Ovary (tissue), 9 donors: ENCODE data around the gene HMG20A. TPM values are rescaled to one million over a fixed set of nuclear protein-coding genes. Genes with fewer than 3 reads are reported as not detected.
"Not testable (repeated sequence)": the region's sequence is repeated elsewhere in the genome, so short reads cannot be mapped to it uniquely, and the experiment has no call there.

Experiments used
- DNase-seq, 5 donors: peaks; one replicate each; pipeline ENCODE4 v3.0.0-alpha.2; 2019 to 2020
- H3K27ac ChIP-seq, 2 donors: fragments of 200-600 bp; one replicate each; pipeline versions ENCODE4 v1.5.1 to v1.8.0; 2019 to 2022
- H3K27me3 ChIP-seq: fragments of 200-600 bp; one replicate; pipeline ENCODE4 v1.8.0; 2022
- H3K36me3 ChIP-seq: fragments of 200-600 bp; sonication (generic); one replicate; pipeline ENCODE4 v1.5.1; 2019
- H3K4me1 ChIP-seq: one replicate; pipeline ENCODE4 v1.8.1; 2013; ENCODE audit warnings: mild to moderate bottlenecking, moderate library complexity; ENCODE audit not compliant: insufficient read depth
- H3K4me3 ChIP-seq: fragments of 200-600 bp; sonication (generic); one replicate; pipeline ENCODE4 v1.5.1; 2017
- H3K9me3 ChIP-seq, 2 donors: fragments of 200-600 bp in 1 of 2; sonication (generic) in 1 of 2; one replicate each; pipeline versions ENCODE4 v1.5.1 to v1.8.1; 2013 to 2019; ENCODE audit warnings: mild to moderate bottlenecking in 1 of 2, moderate library complexity in 1 of 2
- EP300 ChIP-seq: sonication (generic); formaldehyde crosslinking; IDR thresholded peaks from one replicate; pipeline ENCODE4 v1.6.1; 2017; ENCODE audit warnings: antibody characterized with exemption
- POLR2A ChIP-seq: fragments of 450-650 bp; IDR thresholded peaks from one replicate; pipeline ENCODE4 v1.6.1; 2017; ENCODE audit warnings: antibody characterized with exemption, mild to moderate bottlenecking, moderate library complexity
- WGBS, 3 donors: extraction: QIAGEN DNeasy Blood & Tissue Kit in 1 of 3; methylation state at CpG; one replicate each; pipeline versions ENCODE4 v1.1.5 to v1.1.7; 2013 to 2017; 5-methylcytosine and 5-hydroxymethylcytosine counted together
- intact Hi-C, 4 donors: fragments of 100-400 bp; cut with DNase I; formaldehyde crosslinking; loops; one replicate each; pipeline versions ENCODE4 v1.11.0 to v1.15.1; 2022 to 2023
- polyA plus RNA-seq, 2 donors: library from polyadenylated mRNA; stranded (reverse); fragments of 200-250 nt in 1 of 2; fragments of 350-450 nt in 1 of 2; fragmentation: Illumina TruSeq in 1 of 2; extraction: RNeasy Lipid Tissue Mini Kit (QIAGEN cat#74804) in 1 of 2; gene quantifications; one replicate each; pipeline ENCODE4 v1.2.3, GENCODE V29; 2013 to 2014
- total RNA-seq, 7 donors: library from RNA; depleted of rRNA in 2 of 7; stranded (reverse); fragments of >200 nt in 2 of 7; fragmentation: NEBNext Ultra II Directional in 3 of 7; extraction: Animal tissue kit (Norgen Biotek cat#: 25700) in 3 of 7; gene quantifications; one replicate each; pipeline versions ENCODE4 v1.1.0 to v1.2.4, GENCODE V29; 2016 to 2023
- TF ChIP-seq, protein P1 (sequence below), 3 donors: fragments of 450-650 bp in 2 of 3; fragments of 200-600 bp in 1 of 3; IDR thresholded peaks; one replicate each; pipeline versions ENCODE4 v1.5.1 to v1.8.0; 2016 to 2022; ENCODE audit warnings: antibody characterized with exemption in 3 of 3, mild to moderate bottlenecking in 1 of 3
- donor health status: DM: no; HTN: no; CAD: no; lungs with moderate emphysema.
- donor health status: DM: no; HTN: no; CAD: no.
- donor health status: Bipolar disorder and iron deficiency.
- donor health status: DM: yes; HTN: yes; CAD: no.
- donor health status: DM: no; HTN: no; CAD: no.
- donor health status: DM: yes; HTN: yes; CAD: no.

HMG20A gene
- total and polyA plus RNA-seq, 9 donors = 18.2 to 53.4 (median 34.9) TPM

DNA sequence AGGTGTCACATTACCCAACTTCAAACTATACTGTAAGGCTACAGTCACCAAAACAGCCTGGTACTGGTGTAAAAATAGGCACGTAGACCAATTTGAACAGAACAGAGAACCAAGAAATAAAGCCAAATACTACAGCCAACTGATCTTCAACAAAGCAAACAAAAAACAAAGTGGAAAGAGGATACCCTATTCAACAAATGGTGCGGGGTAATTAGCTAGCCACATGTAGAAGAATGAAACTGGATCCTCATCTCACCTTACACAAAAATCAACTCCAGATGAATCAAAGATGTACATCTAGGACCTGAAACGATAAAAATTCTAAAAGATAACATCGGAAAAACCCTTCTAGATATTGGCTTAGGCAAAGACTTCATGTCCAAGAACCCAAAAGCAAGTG, 13.8 kb upstream of the HMG20A start:
- H3K27me3 ChIP-seq = no peaks in the 10 kb centered on the region
- TF ChIP-seq EP300 = no peak
- WGBS, 3 donors = 93 to 94% (median 94%) methylated on average over 4 of the region's 4 CpGs
- no peaks in the 10 kb centered on the region for H3K36me3 ChIP-seq
- no peaks in the 10 kb centered on the region for H3K4me1 ChIP-seq
- intact Hi-C loops = no loop called here
- H3K9me3 ChIP-seq = no peaks in the 10 kb centered on the region
- DNase-seq = no peak
- H3K27ac ChIP-seq = no peak overlapping the region
- H3K4me3 ChIP-seq = no peak overlapping the region

DNA sequence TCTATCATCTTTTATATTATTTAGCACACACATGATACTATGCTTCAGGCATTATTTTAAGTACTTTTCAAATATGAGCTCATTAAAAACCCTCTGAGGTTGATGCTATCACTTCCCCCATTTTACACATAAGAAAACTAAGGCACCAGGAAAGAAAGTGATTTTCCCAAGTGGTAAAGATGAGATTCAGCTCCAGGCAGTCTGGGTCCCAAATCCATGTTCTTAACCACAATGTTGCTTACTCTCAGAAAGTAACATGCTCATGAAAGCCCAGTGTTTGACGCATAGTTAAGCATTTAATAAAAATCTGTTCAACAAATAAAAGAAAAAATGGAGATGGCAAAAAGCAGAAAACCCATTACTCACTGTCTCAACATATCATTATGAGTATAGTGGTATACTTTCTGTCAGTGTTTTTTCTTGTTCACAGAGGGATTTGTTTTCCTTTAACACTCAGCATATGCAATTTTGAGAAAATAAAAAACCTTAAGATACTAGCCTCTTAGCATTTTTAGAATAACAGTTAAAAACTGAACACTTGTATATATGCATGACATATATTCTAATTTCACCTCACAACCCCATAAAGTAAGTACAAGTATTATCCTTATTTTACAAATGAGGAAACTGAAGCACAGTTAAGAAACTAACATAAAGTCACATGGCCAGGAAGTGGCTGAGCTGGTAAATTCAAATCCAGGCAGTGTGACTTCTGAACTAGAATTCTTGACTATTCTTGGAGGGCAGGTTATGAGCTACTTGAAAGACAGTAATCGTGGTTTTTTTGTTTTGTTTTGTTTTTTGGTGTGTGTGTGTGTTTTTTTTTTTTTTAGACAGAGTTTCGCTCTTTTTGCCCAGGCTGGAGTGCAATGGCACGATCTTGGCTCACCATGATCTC, 11.2 kb upstream of the HMG20A start:
- Histone ChIP-seq H3K27me3 (no peaks in the 10 kb centered on the region), H3K4me3 (no peak overlapping the region), H3K36me3 (no peaks in the 10 kb centered on the region), H3K9me3 (no peaks in the 10 kb centered on the region), H3K27ac (no peak overlapping the region), H3K4me1 (no peaks in the 10 kb centered on the region)
- WGBS, 3 donors = 72 to 73% (median 72%) methylated on average over 4 of the region's 4 CpGs
- TF ChIP-seq EP300 = no peak
- intact Hi-C loops = no loop called here
- DNase-seq = no peak

- H3K9me3 ChIP-seq, H3K36me3 ChIP-seq, DNase-seq, H3K27me3 ChIP-seq, H3K27ac ChIP-seq, intact Hi-C loops, H3K4me1 ChIP-seq, H3K4me3 ChIP-seq: not testable (repeated sequence)
- WGBS, 3 donors = 93 to 95% (median 94%) methylated on average over 7 of the region's 7 CpGs
These were observed 10.6 kb upstream of the HMG20A start for GRCh38 chr15:77410157-77410500.

- Histone ChIP-seq H3K27me3 (no peaks in the 10 kb centered on the region), H3K4me3 (no peak overlapping the region), H3K4me1 (peaks cover 2% of the 10 kb centered on the region), H3K27ac (no peak overlapping the region), H3K9me3 (no peaks in the 10 kb centered on the region), H3K36me3 (no peaks in the 10 kb centered on the region)
- TF ChIP-seq EP300 (no peak), POLR2A (no peak)
- TF ChIP-seq, protein P1, sequence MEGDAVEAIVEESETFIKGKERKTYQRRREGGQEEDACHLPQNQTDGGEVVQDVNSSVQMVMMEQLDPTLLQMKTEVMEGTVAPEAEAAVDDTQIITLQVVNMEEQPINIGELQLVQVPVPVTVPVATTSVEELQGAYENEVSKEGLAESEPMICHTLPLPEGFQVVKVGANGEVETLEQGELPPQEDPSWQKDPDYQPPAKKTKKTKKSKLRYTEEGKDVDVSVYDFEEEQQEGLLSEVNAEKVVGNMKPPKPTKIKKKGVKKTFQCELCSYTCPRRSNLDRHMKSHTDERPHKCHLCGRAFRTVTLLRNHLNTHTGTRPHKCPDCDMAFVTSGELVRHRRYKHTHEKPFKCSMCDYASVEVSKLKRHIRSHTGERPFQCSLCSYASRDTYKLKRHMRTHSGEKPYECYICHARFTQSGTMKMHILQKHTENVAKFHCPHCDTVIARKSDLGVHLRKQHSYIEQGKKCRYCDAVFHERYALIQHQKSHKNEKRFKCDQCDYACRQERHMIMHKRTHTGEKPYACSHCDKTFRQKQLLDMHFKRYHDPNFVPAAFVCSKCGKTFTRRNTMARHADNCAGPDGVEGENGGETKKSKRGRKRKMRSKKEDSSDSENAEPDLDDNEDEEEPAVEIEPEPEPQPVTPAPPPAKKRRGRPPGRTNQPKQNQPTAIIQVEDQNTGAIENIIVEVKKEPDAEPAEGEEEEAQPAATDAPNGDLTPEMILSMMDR (IDR thresholded peaks at IDR 0.05) = no peak
- no peak for DNase-seq
- intact Hi-C loops = no loop called here
- WGBS, 3 donors = 87 to 89% (median 87%) methylated on average over 7 of the region's 7 CpGs
These were observed 9.7 kb upstream of the HMG20A start for GRCh38 chr15:77410701-77411618.

DNA sequence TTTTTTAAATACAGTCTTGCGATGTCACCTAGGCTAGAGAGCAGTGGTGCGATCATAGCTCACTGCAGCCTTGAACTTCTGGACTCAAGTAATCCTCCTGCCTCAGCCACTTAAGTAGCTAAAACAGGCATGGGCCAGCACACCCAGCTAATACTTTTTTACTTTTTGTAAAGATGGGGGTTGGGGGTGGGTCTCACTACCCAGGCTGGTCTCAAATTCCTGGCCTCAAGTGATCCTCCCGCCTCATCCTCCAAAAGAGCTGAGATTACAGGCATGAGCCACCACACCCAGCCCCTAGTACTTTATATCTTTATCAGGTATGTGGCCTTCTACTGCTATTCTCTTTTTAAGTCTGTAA, 9.1 kb upstream of the HMG20A start:
- 95 to 99% (median 98%) methylated on average over 3 of the region's 3 CpGs for WGBS, 3 donors
- DNase-seq = no peak
- intact Hi-C loops = no loop called here

GRCh38 chr15:77412972-77413698, 7.6 kb upstream of the HMG20A start:
- TF ChIP-seq POLR2A (no peak), EP300 (no peak)
- TF ChIP-seq, protein P1 (IDR thresholded peaks at IDR 0.05) = no peak
- 32 to 38% (median 35%) methylated on average over 2 of the region's 2 CpGs for WGBS, 3 donors
- Histone ChIP-seq H3K9me3 (no peaks in the 10 kb centered on the region), H3K4me1 (peaks cover 2% of the 10 kb centered on the region), H3K27ac (no peak overlapping the region), H3K27me3 (no peaks in the 10 kb centered on the region), H3K36me3 (no peaks in the 10 kb centered on the region), H3K4me3 (no peak overlapping the region)
- DNase-seq = no peak
- intact Hi-C loops = no loop called here

More for the DNA sequence above, 9.1 kb upstream of the HMG20A start:
- no peak for TF ChIP-seq EP300
- no peaks in the 10 kb centered on the region for H3K36me3 ChIP-seq
- H3K4me1 ChIP-seq = peaks cover 2% of the 10 kb centered on the region
- no peaks in the 10 kb centered on the region for H3K27me3 ChIP-seq
- no peaks in the 10 kb centered on the region for H3K9me3 ChIP-seq
- no peak overlapping the region for H3K4me3 ChIP-seq
- H3K27ac ChIP-seq = no peak overlapping the region
